Activated T-helper 9 cell treated with anti-CD3 and anti-CD28 coated beads, Interleukin-2, amount 50 U/mL, for 16 hours (primary cell): ENCODE measurements around the gene ANK3.

Experiments
- DNase-seq: peaks from one replicate; pipeline ENCODE4 v3.0.0-alpha.2; 2020; ENCODE audit warnings: low read depth

The ANK3 gene

GRCh38 chr10:60138842-60139241 lies 250.8 kb downstream of the ANK3 start:
- no peak for DNase-seq

- DNase-seq = no peak
Measured at GRCh38 chr10:60138026-60138425, 251.6 kb downstream of the ANK3 start.

GRCh38 chr10:60137292-60137992 lies 252.2 kb downstream of the ANK3 start:
- no peak for DNase-seq

GRCh38 chr10:60135020-60135419 lies 254.7 kb downstream of the ANK3 start:
- DNase-seq = no peak

GRCh38 chr10:60134548-60134947 lies 255.1 kb downstream of the ANK3 start:
- DNase-seq = no peak

GRCh38 chr10:60130130-60130579 lies 259.5 kb downstream of the ANK3 start:
- no peak for DNase-seq

- no peak for DNase-seq
Measured at GRCh38 chr10:60125895-60126294, 263.8 kb downstream of the ANK3 start.

- no peak for DNase-seq
Measured at GRCh38 chr10:60124536-60124935, 265.1 kb downstream of the ANK3 start.

GRCh38 chr10:60123668-60124067 lies 266.0 kb downstream of the ANK3 start:
- DNase-seq = no peak

- no peak for DNase-seq
Measured at GRCh38 chr10:60123172-60123571, 266.5 kb downstream of the ANK3 start.

- DNase-seq = no peak
Measured at GRCh38 chr10:60122190-60122589, 267.5 kb downstream of the ANK3 start.

GRCh38 chr10:60114765-60115586 lies 274.7 kb downstream of the ANK3 start:
- DNase-seq = no peak

- DNase-seq = no peak
Measured at GRCh38 chr10:60110739-60111138, 278.9 kb downstream of the ANK3 start.

GRCh38 chr10:60107308-60107976 lies 282.2 kb downstream of the ANK3 start:
- no peak for DNase-seq

- no peak for DNase-seq
Measured at GRCh38 chr10:60105295-60105695, 284.4 kb downstream of the ANK3 start.

- DNase-seq = no peak
Measured at GRCh38 chr10:60101821-60102220, 287.9 kb downstream of the ANK3 start.

- no peak for DNase-seq
Measured at GRCh38 chr10:60099998-60100747, 289.5 kb downstream of the ANK3 start.

- DNase-seq = no peak
Measured at GRCh38 chr10:60098677-60099601, 290.7 kb downstream of the ANK3 start.

GRCh38 chr10:60096761-60097513 lies 292.7 kb downstream of the ANK3 start:
- no peak for DNase-seq

GRCh38 chr10:60093317-60093716 lies 296.4 kb downstream of the ANK3 start:
- no peak for DNase-seq
